Head of caudate nucleus (tissue), 42 donors: ENCODE measurements around the gene BAG1.

Experiments
- DNase-seq, 42 donors: peaks; one replicate each; pipeline versions ENCODE4 v3.0.0 to v3.0.0-alpha.2; 2020 to 2021; ENCODE audit warnings: mixed read lengths in 7 of 42
- intact Hi-C: fragments of 100-400 bp; cut with DNase I; formaldehyde crosslinking; loops from one replicate; pipeline ENCODE4 v1.15.0; 2022

BAG1 gene

DNA sequence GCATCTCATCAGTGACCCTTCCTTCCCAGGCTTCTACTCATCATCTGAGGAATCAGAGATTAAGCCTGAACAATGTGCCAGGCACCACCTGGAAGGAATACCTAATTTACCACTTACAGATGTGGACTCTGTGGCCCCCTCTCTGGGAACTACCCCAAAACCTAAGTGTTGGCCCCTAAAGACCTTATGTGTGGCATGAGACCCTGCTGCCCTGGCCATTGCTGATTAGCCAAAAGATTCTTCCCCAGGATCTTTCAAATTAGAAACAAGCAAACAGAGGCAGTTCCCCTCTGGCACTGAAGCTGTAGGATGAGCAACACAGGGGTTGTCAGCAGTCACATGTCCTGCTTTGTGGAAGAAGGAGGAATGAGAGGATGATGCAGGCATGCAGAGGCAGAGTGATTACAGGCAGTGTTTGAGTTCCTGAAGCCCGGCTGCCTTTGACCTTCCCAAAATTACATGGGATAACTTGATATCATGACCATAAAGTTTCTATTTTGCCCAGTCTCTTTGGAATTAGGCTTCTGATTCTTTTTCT is 14.0 kb downstream of the BAG1 start:
- DNase-seq: peak in 6 of 42 donors; percentile 4 to 40 (median 15)
- intact Hi-C loops: no loop called here

DNA sequence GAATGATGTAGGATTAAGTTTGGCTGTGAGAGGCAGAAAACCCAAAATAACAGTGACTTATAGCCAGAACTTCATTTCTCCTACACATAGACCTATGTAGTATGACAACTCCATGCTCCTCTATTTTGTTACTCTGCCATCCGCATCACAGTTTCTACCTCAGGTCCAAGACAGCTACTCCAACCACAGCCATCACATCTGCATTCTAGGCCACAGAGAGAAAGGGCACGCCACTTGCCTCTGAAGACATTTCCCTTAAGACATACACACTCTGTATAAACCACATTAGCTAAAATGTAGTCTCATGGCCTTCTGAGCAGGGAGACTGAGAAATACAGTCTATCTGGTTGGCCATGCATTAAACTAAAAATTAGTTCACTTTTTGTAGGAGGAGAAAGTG is 14.5 kb downstream of the BAG1 start:
- no peak for DNase-seq
- intact Hi-C loops: no loop called here

DNA sequence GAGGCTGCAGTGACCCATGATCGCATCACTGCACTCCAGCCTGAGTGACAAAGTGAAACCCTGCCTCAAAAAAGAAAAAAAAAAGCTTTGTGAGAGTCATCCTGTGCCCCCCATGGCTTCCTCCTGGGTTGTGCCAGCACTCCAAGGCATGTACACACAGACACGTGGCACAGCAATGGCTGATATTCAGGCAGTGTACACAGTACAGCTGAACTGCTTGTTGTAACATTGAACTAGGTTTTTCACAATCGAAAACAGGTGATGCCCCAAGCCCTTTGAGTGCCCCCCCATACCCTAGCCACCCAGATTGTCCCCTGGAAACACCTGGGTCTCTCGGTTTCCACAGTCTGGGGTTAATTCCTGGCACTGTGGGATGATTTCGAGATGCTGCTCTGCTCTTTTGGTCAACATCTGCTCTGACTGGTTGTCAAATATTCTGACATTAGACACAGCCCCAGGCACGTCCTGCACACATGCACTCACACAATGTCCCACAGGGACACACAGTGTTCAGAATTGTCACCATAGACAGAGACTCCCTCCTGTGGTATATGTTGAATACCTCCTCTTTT is 15.3 kb downstream of the BAG1 start:
- intact Hi-C loops: no loop called here
- no peak for DNase-seq

DNA sequence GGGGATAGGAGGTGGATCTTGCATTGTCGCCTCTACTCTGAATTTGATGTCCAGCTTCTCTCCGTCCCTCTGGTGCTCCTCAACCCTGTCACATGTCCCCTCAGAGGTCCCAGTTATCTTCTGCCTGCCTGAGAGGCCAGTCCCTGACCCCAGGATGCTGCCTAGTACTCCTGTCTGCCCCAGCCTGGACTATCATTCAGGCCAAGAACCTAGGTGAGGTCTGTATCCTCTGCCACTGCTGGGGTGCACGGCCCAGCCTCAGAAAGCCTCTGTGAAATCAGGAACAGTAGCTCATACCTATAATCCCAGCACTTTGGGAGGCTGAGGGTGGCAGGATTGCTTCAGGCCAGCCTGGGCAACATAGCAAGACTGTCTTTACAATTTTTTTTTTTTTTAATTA is 15.9 kb downstream of the BAG1 start:
- intact Hi-C loops: no loop called here
- DNase-seq: no peak

DNA sequence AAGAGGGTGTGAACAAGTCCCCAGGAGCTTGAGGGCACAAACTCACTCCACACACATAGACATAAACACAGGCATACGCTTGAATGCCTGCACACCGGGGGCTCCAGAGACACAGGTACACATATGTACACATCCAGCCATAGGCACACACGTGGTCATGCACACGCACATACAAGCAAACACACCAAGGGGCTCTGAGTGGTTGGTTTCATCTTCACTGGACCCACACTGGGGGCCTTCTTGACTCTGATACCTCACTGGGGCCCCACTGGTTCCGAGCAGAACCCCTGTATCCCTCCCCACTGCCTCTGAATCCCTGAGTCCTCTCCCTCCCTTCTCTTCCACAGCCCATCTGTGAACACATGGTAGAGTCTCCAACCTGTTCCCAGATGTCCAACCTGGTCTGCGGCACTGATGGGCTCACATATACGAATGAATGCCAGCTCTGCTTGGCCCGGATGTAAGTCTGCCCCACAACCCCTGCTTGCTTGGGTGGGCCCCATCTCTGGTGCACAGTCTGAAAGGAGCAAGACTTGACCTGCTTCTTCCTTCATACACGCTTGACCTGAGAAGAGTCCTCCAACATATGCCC is 18.1 kb downstream of the BAG1 start:
- DNase-seq: no peak

DNA sequence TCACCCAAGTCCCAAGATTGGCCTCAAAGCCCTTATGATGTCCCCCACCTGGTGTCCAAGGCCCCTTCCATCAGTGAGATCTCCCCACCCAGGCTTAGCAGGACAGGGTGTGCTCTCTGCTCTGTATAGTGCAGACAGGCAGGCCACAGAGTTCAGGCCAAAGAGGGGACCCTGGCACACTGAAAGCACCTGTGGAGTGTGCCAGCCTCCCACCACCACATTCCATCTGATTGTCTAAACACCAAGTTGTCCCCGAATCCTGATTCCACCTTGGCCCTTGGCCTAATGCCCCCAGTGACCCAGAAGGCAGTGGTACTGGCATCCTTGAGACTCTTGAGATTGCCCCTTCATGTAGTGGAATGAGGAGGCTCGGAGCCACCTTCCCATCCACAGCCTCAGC is 19.2 kb downstream of the BAG1 start:
- no peak for DNase-seq
- intact Hi-C loops: no loop called here

More for the DNA sequence above, 18.1 kb downstream of the BAG1 start:
- intact Hi-C loops: no loop called here

DNA sequence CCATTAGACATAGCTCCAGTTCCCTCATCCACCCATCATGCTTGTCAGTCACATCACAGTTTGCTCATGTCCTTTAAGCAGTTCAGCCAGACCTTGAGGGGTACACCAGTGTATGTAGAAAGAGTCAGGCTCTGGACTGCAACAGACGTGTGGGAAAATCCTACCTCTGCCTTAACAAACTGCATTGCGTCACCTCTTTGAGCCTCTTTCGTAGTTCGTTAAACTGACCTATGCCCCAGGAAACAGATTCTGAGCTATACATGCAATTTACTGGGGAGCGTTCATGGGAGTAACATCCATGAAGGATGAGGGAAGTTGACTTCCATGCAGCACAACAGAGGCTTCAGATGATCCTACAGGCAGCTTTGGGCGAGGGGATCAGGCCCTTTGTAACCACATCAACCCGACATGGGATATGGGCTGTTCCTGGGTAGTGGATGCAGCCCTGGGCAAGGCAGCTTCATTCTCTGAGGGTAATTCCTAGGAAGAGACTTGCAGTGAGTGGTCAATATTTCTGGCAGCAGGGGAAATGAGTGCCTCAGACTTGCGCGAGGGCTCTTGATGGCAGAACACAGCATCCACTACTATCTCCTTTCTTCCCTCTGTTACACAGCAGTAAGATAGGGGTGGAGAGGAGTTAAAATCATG is 20.2 kb downstream of the BAG1 start:
- intact Hi-C loops: no loop called here
- DNase-seq: peak in 1 of 42 donors; percentile 5

DNA sequence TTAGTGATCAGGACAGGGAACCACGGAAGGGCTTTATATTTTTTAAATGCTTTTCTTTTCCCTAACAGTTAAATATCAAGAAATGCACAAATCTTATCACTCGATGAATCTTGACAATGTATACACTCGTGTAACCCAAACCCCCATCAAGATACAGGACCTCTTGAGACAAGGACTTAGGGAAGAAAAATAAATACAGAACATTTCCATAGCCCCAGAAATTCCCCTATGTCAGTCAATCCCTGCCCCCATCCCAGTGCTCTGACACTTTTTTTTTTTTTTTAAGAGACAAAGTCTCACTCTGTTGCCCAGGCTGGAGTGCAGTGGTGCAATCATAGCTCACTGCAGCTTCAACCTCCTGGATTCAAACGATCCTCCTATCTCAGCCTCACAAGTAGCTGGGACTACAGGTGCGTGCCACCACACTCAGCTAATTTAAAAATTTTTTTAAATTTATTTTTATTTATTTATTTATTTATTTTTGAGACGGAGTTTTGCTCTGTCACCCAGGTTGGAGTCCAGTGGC is 21.8 kb downstream of the BAG1 start:
- intact Hi-C loops: no loop called here
- no peak for DNase-seq

DNA sequence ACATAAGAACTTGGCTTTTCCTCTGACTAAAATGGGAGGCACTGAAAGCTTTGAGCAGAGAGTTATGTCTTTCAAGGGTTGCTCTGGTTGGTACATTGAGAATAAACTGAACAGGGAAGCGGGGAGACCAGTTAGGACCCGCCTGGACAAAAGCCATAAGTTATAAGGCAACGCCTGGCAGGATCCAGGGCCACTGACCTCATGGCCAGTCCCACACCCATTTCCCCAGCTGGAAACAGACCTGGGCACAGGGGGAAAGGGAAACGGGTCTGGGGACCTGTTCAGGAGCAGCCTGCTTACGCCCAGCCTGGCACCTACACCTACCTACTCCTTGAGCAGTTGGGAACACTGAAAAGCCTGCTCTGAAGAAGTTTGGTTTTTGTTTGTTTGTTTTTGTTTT is 23.2 kb downstream of the BAG1 start:
- intact Hi-C loops: no loop called here
- DNase-seq: no peak

DNA sequence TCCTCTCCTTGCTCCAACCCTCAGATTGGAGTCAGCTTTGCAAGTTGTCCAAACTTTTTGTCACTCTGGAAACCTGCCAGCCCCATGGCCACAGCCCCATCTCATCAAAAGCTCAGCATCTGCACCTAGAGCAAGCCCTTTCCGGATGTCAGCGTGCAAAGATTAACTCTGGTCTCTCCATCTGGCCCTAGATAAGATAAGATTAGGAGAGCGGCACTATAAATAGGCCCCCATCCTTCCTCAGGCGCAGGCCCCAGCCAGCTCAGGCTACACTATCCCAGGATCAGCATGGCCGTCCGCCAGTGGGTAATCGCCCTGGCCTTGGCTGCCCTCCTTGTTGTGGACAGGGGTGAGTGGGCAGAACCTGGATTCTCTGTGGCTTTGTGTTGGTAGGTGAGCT is 24.6 kb downstream of the BAG1 start, which contains the start of gene SPINK4:
Gene SPINK4 (plus strand): TSS at position 247 of the 400 bp plus-strand sequence. CDS start 42 bp downstream, at position 289.
- DNase-seq: no peak
- intact Hi-C loops: no loop called here

DNA sequence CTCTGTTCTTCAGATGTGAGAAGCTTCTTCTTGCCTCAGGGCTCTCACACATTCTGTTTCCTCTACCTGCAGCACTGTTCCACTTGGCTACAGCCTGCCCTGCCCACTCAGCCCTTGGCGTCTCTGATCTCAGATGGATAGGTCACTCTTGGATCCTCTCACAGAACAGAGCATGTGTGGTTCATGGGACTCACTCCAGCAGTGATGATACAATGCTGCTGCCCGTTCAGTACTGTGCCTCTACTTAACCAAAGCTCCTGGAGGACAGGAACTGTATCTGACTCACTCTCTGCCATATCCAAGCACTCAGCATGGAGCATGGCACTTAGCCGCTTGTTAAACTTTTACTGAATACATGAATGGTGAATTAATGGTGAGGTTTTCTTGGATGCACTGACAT is 27.9 kb downstream of the BAG1 start:
- intact Hi-C loops: no loop called here
- DNase-seq: no peak

DNA sequence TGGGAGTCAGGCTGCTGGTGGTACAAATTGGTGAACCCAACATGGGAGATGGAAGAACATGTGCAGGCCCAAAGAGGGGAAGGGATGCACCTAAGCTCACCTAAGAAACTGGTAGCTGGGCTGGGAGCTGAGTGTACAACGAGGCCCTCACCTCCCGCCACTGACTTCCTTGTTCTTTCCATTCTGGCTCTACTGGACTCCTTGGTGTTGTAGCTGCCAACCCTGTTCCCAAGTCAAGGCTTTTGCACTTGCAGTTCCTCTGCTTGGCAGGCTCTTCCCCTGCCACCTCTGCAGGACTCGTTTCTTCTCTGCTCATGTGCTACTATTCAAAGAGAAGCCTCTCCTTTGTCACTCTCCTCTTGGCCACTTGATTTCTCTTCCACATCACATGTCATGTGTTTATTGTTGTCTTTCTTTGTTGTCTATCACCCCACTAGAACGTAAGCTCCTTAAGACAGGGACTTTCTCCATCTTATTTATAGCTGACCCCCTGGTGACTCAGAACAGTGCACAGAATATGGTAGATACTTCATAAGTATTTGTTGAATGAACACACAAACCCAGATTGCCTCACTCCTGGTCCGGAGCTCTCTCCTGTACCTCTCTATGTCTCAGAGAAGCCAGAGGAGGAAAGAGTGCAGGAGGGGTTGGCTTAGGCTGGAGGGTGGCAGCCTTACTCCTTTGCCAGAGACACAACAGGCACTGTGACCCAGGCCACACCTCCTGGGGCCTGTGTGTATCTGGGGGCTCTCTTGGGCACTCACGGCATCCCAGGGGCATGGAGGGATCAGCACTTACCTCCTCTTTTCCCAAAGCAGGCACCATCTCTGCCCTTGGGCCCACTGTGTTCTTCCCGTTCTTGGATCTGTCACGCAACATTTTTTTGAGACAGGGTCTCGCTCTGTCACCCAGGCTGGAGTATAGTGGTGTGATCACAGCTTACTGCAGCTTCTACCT is 29.7 kb downstream of the BAG1 start:
- intact Hi-C loops: no loop called here
- DNase-seq: no peak

DNA sequence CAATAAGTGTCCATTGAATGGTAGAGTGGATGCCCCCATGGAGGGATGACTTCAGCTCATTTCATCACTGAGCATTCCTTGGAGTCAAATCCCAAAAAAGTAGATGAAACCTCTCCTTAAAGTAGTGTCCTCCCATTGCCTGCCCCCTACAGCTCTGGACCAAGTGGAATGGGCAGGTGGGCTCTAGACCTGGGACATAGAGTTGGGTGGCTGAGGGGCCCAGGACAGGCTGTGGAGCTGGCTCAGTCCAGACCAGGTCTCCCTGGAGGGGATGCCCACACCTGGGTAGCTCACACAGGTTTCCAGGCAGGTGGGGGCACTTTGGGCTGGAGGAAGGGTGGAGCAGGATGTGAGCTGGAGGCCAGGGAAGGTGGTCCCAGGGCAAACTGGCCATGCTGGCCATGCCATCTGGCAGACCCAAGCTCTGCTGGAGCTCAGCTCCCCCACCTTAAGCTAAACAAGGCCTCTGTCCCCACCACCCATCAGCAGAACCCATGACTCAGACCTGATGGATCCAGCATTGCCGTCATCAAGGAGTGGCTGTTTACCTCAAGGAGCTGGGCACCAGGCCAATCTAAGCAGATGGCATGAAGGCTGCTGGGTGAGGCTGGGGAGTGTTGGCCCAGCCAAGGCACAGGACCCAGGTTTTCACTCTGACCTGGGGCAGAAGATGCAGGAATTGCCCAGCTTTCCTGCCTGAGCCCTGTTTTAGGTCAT is 30.7 kb downstream of the BAG1 start:
- no peak for DNase-seq
- intact Hi-C loops: no loop called here

DNA sequence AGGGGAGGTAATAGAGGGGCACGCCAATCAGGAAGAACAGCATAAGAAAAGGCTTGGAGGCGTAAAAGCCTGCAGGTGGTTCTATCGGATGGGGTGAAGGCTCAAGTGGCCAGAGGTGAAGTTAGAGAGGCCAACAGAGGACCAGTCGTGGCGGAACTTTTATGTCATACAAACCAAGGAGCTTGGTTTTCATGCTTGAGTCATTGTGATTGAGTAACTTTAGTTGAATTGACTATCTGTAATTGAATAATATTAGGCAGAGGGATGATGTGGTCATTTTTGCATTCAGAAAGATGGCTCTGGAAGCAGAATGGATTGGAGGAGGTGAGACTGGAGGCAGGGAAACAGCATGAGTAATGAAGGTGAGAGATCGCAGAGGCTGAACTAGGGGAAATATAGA is 31.7 kb downstream of the BAG1 start:
- DNase-seq: no peak
- intact Hi-C loops: no loop called here

DNA sequence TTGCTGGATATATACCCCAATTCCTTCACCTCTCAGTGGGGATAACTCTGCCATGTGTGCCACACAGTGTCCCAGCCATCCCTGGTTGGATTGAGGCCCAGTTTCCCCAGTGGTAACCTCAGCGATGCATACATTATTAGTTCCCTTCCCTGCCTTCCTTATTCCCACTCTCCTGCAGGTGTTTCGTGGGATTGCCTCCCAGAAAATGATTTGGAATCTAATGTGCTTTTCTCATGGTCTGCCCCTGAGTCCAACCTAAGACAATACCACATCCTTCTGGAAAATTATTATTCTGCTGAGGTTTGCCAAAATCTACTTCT is 32.9 kb downstream of the BAG1 start:
- DNase-seq: no peak
- intact Hi-C loops: no loop called here

DNA sequence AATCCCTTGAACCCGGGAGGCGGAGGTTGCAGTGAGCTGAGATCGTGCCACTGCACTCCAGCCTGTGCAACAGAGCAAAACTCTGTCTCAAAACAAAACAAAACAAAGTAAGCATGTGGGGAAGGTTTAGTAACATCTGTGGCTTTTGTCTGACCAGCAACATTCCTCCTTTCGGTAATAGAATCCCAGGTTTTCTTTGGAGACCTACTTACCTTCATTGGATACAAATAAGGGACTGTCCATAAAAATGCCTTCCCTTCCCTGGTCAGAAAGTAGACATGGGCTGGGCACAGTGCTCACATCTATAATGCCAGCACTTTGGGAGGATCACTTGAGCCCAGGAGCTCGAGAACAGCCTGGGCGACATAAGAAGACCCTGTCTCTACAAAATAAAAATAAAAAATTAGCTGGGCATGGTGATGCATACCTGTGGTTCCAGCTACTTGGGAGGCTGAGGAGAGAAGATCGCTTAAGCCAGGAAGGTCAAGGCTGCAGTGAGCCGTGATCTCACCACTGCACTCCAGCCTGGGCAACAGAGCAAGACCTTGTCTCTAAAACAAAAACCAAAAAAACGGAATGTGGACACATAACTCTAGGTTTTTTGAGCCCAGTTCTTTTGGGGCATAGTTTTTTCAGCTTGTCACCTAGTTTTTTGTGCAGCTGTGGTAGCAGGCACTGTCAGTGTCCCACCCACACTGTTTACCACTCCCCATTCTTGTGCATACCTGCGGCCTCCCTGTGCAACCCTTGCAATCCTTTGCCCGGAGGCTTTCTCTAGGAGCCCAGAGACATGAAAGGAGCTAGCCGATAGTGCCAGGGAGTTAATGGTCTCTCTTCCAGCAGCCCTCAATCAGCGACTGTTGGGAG is 33.5 kb downstream of the BAG1 start:
- no peak for DNase-seq
- intact Hi-C loops: no loop called here

DNA sequence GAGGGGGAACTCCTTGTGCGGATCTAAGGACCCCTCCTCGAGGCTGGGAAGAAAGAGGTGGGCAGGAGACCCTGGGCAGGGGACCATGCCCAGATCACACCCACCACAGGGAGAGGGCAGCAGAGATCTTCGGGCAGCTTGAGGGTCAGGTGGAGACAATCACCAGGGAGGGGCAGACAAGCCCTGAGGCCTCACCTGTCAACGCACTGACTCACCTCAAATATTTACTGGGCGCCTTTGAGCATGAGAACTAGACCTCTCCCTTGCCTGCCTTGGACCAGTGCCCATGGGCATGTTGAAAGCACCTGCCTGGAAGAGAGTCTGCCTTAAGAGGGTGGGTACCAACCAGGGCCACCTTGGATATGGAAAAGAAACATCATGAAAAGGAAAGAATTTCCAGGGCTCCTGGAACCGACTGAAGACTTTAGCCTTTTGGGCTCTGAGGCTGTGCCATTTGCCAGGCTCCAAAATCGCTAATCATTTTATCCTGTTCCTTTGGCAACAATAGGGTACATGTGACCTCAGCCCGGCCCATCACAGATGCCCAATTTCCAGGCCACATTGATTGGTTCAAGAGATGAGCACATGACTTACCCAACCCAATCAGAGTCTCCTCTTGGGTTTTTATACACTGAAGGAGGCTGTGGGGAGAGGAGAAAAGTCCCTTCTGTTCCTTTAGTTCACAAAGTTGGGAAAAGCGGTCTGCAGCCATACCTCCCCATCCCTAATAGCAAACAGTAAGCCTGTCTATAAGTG is 35.0 kb downstream of the BAG1 start:
- DNase-seq: no peak
- intact Hi-C loops: loop anchor here (5.0 kb wide), 1 partner anchor 147 kb away; no protein-coding TSS in a partner anchor
